ENCODE measurements around the gene ARHGEF40.

The ARHGEF40 gene

DNA sequence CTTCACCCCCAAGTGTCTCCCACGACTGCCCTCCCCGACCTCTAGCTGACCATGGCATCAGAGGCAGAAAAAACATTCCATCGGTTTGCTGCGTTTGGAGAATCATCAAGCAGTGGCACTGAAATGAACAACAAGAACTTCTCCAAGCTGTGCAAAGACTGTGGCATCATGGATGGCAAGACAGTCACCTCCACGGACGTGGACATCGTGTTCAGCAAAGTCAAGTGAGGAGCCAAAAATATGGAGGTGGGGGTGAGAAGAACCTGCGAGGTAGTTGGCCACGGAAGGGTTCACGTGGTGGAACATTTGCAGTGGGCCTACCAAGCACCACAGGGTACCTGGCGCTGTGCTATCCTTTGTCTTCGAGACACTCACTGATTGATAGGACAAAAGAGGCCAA is 39.6 kb upstream of the ARHGEF40 start:
- TF ChIP-seq, protein P1, sequence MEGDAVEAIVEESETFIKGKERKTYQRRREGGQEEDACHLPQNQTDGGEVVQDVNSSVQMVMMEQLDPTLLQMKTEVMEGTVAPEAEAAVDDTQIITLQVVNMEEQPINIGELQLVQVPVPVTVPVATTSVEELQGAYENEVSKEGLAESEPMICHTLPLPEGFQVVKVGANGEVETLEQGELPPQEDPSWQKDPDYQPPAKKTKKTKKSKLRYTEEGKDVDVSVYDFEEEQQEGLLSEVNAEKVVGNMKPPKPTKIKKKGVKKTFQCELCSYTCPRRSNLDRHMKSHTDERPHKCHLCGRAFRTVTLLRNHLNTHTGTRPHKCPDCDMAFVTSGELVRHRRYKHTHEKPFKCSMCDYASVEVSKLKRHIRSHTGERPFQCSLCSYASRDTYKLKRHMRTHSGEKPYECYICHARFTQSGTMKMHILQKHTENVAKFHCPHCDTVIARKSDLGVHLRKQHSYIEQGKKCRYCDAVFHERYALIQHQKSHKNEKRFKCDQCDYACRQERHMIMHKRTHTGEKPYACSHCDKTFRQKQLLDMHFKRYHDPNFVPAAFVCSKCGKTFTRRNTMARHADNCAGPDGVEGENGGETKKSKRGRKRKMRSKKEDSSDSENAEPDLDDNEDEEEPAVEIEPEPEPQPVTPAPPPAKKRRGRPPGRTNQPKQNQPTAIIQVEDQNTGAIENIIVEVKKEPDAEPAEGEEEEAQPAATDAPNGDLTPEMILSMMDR (IDR thresholded peaks at IDR 0.05; ENCODE audit: insufficient read depth, low read length, poor library complexity, severe bottlenecking) = no peak
- no peak for DNase-seq (ENCODE audit: extremely low read depth, insufficient read length)
- H3K4me3 ChIP-seq (replicated peaks; ENCODE audit: low read depth, low read length) = no peak overlapping the region
- no peaks in the 10 kb centered on the region for H3K36me3 ChIP-seq (ENCODE audit: control insufficient read depth, insufficient read depth, low read length)
- H3K27me3 ChIP-seq (replicated peaks; ENCODE audit: control insufficient read depth, insufficient read depth, low read length) = peaks cover 6% of the 10 kb centered on the region; the same call in 1 of the 2 replicates

DNA sequence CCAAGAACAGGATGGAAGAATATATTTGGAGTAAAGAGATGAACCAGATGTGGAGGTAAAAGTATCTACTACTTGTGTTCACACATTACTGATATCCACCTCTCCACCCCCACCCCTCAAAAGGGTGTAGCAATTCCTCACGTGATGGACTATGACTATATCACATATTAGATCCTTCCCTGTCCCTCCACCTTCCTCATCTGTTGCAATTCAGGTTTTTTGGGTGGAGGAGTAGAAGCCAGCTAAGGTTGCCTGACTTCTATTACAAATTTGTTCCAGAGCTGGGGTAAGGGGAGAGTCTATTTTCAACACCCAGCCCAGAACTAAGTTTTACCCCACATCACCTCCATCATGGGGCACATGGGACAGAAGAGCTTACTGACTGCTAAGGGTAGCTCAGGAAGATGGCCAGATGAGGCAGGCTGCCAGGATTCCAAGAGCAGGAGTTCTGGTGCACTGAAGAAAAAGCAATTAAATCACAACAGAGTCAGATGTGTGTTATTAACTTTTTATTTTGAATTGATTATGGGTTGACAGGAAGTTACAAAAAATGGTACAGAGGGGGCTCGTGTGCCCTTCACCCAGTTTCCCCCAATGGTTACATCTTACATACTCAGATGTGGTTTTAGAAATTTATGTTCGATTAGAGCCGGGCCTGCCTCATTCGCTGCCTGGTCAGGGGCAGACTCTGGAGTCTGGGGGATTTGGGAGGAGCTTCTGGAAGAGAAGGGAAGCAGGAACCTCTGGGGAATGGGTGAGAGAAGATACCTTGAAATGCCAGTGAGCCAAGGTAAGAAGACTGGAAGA is 37.6 kb upstream of the ARHGEF40 start:
- H3K27me3 ChIP-seq (replicated peaks; ENCODE audit: control insufficient read depth, insufficient read depth, low read length) = peaks cover 6% of the 10 kb centered on the region; the same call in 1 of the 2 replicates
- no peak overlapping the region for H3K4me3 ChIP-seq (replicated peaks; ENCODE audit: low read depth, low read length)
- DNase-seq (ENCODE audit: extremely low read depth, insufficient read length) = no peak

DNA sequence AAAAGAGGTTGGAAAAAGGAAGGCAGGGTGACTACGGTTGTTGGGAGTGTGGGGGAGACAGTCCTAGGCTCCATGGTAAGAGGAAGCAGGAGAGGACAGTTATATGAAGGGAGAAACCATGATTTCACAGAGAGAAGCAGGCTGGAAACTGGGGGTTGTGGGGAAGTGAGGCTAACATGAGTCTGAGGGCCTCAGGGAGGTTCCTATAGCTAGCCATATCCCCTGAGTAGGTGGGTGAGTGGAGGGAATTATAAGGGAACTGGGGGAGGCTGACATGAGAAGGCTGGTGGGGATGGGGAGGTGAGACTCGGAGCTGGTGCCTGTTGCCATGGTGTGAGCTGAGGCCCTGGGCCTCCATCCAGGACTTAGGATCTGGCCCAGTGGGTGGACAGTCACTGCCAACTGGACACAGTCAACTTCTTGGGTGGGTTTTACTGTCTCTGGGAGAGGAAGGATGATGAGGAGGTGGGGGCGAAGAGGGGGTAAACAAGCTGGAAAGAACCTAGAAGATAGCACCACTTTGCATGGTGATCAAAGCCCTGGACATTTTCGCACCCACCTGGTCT is 36.9 kb upstream of the ARHGEF40 start:
- no peaks in the 10 kb centered on the region for H3K36me3 ChIP-seq (ENCODE audit: control insufficient read depth, insufficient read depth, low read length)
- no peak overlapping the region for H3K4me3 ChIP-seq (replicated peaks; ENCODE audit: low read depth, low read length)
- TF ChIP-seq, protein P1 (IDR thresholded peaks at IDR 0.05; ENCODE audit: insufficient read depth, low read length, poor library complexity, severe bottlenecking) = no peak
- no peak for DNase-seq (ENCODE audit: extremely low read depth, insufficient read length)
- peaks cover 4% of the 10 kb centered on the region; the same call in 1 of the 2 replicates for H3K27me3 ChIP-seq (replicated peaks; ENCODE audit: control insufficient read depth, insufficient read depth, low read length)

More for the DNA sequence above, 37.6 kb upstream of the ARHGEF40 start:
- H3K36me3 ChIP-seq (ENCODE audit: control insufficient read depth, insufficient read depth, low read length) = no peaks in the 10 kb centered on the region
- TF ChIP-seq, protein P1 (IDR thresholded peaks at IDR 0.05; ENCODE audit: insufficient read depth, low read length, poor library complexity, severe bottlenecking) = no peak

DNA sequence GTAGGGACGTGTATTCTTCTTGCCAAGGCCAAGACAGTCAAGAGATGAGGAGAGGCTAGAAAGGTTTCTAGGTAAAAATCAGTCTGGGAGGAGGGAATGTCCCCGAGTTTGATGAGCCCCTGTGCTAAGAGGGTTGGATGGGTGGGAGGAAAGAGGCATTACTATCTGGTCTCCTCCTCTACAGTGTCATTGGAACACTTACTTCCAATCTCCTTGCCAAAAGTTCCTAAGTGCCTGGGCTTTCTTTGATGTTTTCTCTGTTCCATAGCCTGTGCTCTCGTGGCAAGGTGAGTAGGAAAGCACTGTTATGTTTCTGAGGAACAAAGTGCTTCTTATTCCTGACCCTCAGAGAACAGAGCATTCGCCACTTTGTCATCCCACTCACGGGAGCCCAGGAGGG is 35.4 kb upstream of the ARHGEF40 start, which contains the start of gene RNASE13:
TSS of gene RNASE13 (minus strand) at position 101 of the 400 bp plus-strand sequence. CDS start 519 bp downstream, outside the sequence.
- H3K36me3 ChIP-seq (ENCODE audit: control insufficient read depth, insufficient read depth, low read length) = no peaks in the 10 kb centered on the region
- H3K4me3 ChIP-seq (replicated peaks; ENCODE audit: low read depth, low read length) = no peak within 1 kb of the TSS
- no peak for DNase-seq (ENCODE audit: extremely low read depth, insufficient read length)
- TF ChIP-seq, protein P1 (IDR thresholded peaks at IDR 0.05; ENCODE audit: insufficient read depth, low read length, poor library complexity, severe bottlenecking) = no peak
- H3K27me3 ChIP-seq (replicated peaks; ENCODE audit: control insufficient read depth, insufficient read depth, low read length) = peaks cover 4% of the 10 kb centered on the region; the same call in 1 of the 2 replicates

DNA sequence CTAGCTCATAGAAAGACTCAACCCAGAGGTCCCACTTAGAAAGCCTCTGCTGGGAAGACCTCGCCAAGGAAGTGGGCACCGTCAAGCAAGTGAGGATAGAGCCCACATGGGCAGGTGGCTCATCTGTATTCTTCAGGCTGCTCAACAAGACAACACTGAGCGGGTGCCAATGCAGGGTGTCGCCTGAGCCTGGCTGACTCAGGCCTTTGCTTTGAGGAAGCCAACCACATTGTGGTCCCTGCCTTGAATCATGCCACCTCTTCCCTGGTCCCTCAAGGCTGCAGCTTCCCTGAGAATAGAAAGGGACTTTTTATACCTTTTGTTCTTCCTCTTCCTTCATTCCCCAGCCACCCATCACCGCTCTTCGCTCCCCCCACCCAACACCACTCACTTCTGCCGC is 33.4 kb upstream of the ARHGEF40 start:
- no peak for DNase-seq (ENCODE audit: extremely low read depth, insufficient read length)
- Histone ChIP-seq H3K36me3 (ENCODE audit: control insufficient read depth, insufficient read depth, low read length) (no peaks in the 10 kb centered on the region), H3K4me3 (replicated peaks; ENCODE audit: low read depth, low read length) (no peak overlapping the region), H3K27me3 (replicated peaks; ENCODE audit: control insufficient read depth, insufficient read depth, low read length) (peaks cover 1% of the 10 kb centered on the region; the same call in 1 of the 2 replicates)
- TF ChIP-seq, protein P1 (IDR thresholded peaks at IDR 0.05; ENCODE audit: insufficient read depth, low read length, poor library complexity, severe bottlenecking) = no peak
